HG03103 (cell line): ENCODE measurements around the gene USH2A.

Source experiments
- ATAC-seq: cut with Tn5 transposase; IDR thresholded peaks from one replicate; pipeline ENCODE4 v1.9.1; 2021; ENCODE audit warnings: low read depth; ENCODE audit not compliant: unreplicated experiment

Gene USH2A

GRCh38 chr1:215887627-215888026 lies 535.6 kb downstream of the USH2A start:
- no peak for ATAC-seq

GRCh38 chr1:215883004-215883403 lies 540.2 kb downstream of the USH2A start:
- no peak for ATAC-seq

GRCh38 chr1:215878843-215879242 lies 544.4 kb downstream of the USH2A start:
- no peak for ATAC-seq

- no peak for ATAC-seq
Observed at GRCh38 chr1:215878128-215878527, 545.1 kb downstream of the USH2A start.

- no peak for ATAC-seq
Observed at GRCh38 chr1:215877452-215877951, 545.7 kb downstream of the USH2A start.

GRCh38 chr1:215875712-215876111 lies 547.5 kb downstream of the USH2A start:
- ATAC-seq, result no peak

GRCh38 chr1:215875236-215875635 lies 548.0 kb downstream of the USH2A start:
- ATAC-seq, result no peak

GRCh38 chr1:215872658-215873057 lies 550.6 kb downstream of the USH2A start:
- no peak for ATAC-seq

- ATAC-seq, result no peak
Observed at GRCh38 chr1:215868500-215868899, 554.7 kb downstream of the USH2A start.

- ATAC-seq, result no peak
Observed at GRCh38 chr1:215865060-215865459, 558.2 kb downstream of the USH2A start.

- peak; percentile 72 for ATAC-seq
Observed at GRCh38 chr1:215863796-215864195, 559.5 kb downstream of the USH2A start.

GRCh38 chr1:215860833-215861232 lies 562.4 kb downstream of the USH2A start:
- ATAC-seq, result no peak

GRCh38 chr1:215857317-215857716 lies 565.9 kb downstream of the USH2A start:
- ATAC-seq, result no peak

- no peak for ATAC-seq
Observed at GRCh38 chr1:215845234-215845891, 577.9 kb downstream of the USH2A start.

GRCh38 chr1:215844777-215845176 lies 578.5 kb downstream of the USH2A start:
- ATAC-seq, result no peak

- ATAC-seq, result no peak
Observed at GRCh38 chr1:215844266-215844665, 579.0 kb downstream of the USH2A start.

GRCh38 chr1:215842905-215843304 lies 580.3 kb downstream of the USH2A start:
- no peak for ATAC-seq

- ATAC-seq, result no peak
Observed at GRCh38 chr1:215835951-215836350, 587.3 kb downstream of the USH2A start.

- ATAC-seq, result no peak
Observed at GRCh38 chr1:215833941-215834729, 589.1 kb downstream of the USH2A start.

GRCh38 chr1:215830226-215830810 lies 592.9 kb downstream of the USH2A start:
- ATAC-seq, result no peak

- ATAC-seq, result no peak
Observed at GRCh38 chr1:215825056-215825455, 598.2 kb downstream of the USH2A start.

- ATAC-seq, result no peak
Observed at GRCh38 chr1:215824245-215824644, 599.0 kb downstream of the USH2A start.
